ENCODE results near the gene HECW1.

DNA sequence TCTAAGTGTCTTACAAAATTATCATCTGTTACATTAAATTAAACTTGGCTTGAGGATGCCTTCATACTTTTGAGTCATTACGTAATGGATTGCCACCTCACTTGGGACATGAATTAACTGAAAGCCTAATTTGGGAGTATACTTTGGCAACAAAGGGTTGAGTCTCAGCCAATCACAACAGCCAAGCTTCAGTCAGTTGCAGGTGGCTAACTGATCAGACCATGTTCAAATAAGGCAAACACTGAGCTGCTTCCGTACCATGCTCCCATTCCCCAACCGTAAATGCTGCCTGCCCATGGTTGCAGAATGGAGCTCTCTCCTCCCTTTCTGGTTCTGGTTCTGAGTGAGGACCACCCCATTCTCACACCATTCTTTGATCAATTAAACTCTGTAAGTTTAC lies 377.6 kb downstream of the HECW1 start:
- TF ChIP-seq TAF1 (IDR thresholded peaks at IDR 0.05; ENCODE audit: low read depth), result no peak
- TF ChIP-seq, protein P1, sequence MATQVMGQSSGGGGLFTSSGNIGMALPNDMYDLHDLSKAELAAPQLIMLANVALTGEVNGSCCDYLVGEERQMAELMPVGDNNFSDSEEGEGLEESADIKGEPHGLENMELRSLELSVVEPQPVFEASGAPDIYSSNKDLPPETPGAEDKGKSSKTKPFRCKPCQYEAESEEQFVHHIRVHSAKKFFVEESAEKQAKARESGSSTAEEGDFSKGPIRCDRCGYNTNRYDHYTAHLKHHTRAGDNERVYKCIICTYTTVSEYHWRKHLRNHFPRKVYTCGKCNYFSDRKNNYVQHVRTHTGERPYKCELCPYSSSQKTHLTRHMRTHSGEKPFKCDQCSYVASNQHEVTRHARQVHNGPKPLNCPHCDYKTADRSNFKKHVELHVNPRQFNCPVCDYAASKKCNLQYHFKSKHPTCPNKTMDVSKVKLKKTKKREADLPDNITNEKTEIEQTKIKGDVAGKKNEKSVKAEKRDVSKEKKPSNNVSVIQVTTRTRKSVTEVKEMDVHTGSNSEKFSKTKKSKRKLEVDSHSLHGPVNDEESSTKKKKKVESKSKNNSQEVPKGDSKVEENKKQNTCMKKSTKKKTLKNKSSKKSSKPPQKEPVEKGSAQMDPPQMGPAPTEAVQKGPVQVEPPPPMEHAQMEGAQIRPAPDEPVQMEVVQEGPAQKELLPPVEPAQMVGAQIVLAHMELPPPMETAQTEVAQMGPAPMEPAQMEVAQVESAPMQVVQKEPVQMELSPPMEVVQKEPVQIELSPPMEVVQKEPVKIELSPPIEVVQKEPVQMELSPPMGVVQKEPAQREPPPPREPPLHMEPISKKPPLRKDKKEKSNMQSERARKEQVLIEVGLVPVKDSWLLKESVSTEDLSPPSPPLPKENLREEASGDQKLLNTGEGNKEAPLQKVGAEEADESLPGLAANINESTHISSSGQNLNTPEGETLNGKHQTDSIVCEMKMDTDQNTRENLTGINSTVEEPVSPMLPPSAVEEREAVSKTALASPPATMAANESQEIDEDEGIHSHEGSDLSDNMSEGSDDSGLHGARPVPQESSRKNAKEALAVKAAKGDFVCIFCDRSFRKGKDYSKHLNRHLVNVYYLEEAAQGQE (IDR thresholded peaks at IDR 0.05; ENCODE audit: low read depth), result no peak
- TF ChIP-seq FOXM1 (IDR thresholded peaks at IDR 0.05; ENCODE audit: borderline replicate concordance, low read depth), result no peak
- no peak for TF ChIP-seq EP300 (IDR thresholded peaks at IDR 0.05; ENCODE audit: borderline replicate concordance)
- no peak for TF ChIP-seq RAD21 (IDR thresholded peaks at IDR 0.05; ENCODE audit: low read depth)
- TF ChIP-seq, protein P2, sequence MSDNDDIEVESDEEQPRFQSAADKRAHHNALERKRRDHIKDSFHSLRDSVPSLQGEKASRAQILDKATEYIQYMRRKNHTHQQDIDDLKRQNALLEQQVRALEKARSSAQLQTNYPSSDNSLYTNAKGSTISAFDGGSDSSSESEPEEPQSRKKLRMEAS (IDR thresholded peaks at IDR 0.05), result no peak
- TF ChIP-seq YY1 (IDR thresholded peaks at IDR 0.05; ENCODE audit: low read depth), result no peak
- TF ChIP-seq TCF12 (IDR thresholded peaks at IDR 0.05; ENCODE audit: low read depth), result no peak
- TF ChIP-seq CEBPB (IDR thresholded peaks at IDR 0.05), result no peak
